Stimulated activated effector memory CD8-positive, alpha-beta T cell treated with anti-CD3 and anti-CD28 coated beads, Interleukin-12 subunit alpha, Interleukin-12 subunit beta, amount 100 ng/mL, for 72 hours (primary cell): ENCODE results near the gene DCST2.
A peak's percentile ranks its signal among the peaks of the same experiment; 100 is the strongest.

ENCODE experiments used
- ATAC-seq: fragments of 150-1000 bp; cut with Tn5 transposase; 2 replicates; pipeline ENCODE4 v1.10.0; 2021
- DNase-seq, 2 donors: peaks; one replicate each; pipeline ENCODE4 v3.0.0; 2021 to 2022; ENCODE audit warnings: low spot score in 2 of 2
- H3K27ac Mint-ChIP-seq: one replicate; pipeline ENCODE4 v1.8.0; 2022; ENCODE audit warnings: mild to moderate bottlenecking, mixed read lengths
- H3K36me3 Mint-ChIP-seq: one replicate; pipeline ENCODE4 v1.8.0; 2022; ENCODE audit warnings: mild to moderate bottlenecking, mixed read lengths
- H3K4me1 Mint-ChIP-seq: one replicate; pipeline ENCODE4 v1.8.0; 2022; ENCODE audit warnings: mixed read lengths
- H3K4me3 Mint-ChIP-seq: one replicate; pipeline ENCODE4 v1.8.0; 2022; ENCODE audit warnings: mild to moderate bottlenecking, mixed read lengths
- H3K9me3 Mint-ChIP-seq: one replicate; pipeline ENCODE4 v1.8.0; 2022; ENCODE audit warnings: mixed read lengths

The DCST2 gene

GRCh38 chr1:154968731-154969130 lies 64.8 kb downstream of the DCST2 start:
- no peaks in the 10 kb centered on the region for H3K9me3 Mint-ChIP-seq
- peaks cover 62% of the 10 kb centered on the region for H3K36me3 Mint-ChIP-seq
- peak overlapping the region; percentile 93 for H3K27ac Mint-ChIP-seq
- ATAC-seq: no peak
- no peak overlapping the region for H3K4me3 Mint-ChIP-seq
- peaks cover 64% of the 10 kb centered on the region for H3K4me1 Mint-ChIP-seq
- no peak for DNase-seq
